Dermis blood vessel endothelial cell (primary cell): ENCODE measurements around the gene PTTG1. TPM values are rescaled to one million over a fixed set of nuclear protein-coding genes. Genes with fewer than 3 reads are reported as not detected.

Source experiments
- DNase-seq: peaks from one replicate; pipeline ENCODE4 v3.0.0; 2010
- total RNA-seq: library from RNA; depleted of rRNA; stranded (reverse); fragments of >200 nt; gene quantifications from 2 replicates; pipeline ENCODE4 v1.2.3, GENCODE V29; 2014

PTTG1 gene
- total RNA-seq, 1 donor from 2014 or later: 60.4 TPM

DNA sequence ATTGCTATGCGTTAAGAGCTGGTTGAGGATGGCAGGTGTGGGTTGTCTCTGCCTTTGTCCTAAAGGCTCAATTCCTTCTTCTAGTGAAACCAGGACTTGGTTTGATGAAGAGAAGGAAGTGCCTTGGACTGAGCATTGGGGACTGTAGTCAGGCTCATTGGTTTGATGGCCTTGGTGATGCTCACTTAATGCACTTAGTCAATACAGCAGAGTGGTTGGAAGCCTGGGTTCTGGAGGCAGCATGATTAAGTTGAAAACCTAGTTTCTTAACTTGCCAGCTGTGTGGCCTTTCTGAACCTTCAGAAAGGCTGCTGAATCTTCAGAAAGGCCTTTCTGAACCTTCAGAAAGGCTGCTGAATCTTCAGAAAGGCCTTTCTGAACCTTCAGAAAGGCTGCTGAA, 52.4 kb downstream of the PTTG1 start:
- no peak for DNase-seq

DNA sequence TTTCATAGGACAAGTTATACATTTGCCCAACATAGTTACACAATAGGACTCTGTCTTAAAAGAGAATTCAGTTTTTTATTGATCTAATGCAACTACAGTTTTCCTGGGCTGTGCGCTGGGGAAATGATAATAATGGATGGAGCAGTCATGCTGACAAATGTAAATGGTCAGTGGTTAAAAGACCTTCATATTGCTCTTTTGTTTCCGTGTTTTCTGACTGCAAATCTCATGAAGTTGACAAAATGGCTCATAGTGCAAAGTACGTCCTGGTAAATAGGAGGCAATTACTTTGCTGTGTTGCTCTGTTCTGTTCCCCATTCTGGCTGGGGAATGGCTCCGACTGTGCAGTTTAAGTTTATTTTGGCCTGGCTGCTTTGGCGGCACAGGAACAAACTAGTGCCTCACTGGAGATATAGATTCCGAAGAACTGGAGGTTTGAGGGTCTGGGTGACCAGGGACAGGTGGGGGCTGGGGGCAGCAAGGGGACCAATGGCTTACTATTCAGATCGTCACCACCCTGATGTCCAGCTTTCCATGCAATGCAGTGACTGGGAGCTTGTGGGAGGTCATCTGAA, 54.3 kb downstream of the PTTG1 start:
- no peak for DNase-seq

DNA sequence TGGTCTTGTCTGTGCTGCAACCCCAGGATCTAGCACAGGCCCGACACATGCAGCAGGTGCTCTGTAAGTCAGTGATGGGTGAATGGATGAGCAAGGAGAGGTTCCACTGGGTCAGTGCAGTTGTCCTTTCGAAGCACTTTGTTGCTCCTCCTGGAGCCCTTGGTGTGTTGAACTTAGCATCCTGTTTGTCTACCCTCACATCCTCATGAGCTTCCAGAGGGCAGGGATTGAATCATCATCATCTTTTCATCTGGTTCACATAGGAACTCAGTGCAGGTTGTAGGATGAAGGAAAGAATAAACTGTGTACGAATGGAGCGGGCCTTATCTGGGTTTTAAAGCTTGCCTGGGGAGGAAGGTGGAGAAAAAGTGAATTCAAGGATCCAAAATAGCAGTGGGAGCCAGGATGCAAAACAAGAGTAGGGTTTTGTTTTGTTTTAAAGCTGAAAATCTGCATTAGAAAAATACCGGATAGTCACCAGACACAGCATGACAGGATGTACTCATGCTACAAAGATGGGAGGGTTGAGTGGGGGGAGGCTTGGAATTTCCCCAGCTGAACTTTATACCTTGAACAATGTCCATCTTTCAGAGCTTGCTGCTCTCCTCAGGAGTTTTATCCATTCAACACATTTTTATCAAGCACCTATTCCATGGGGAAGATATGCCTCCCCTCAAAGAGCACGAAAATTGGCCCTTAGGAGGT, 55.8 kb downstream of the PTTG1 start:
- DNase-seq: peak; percentile 37

DNA sequence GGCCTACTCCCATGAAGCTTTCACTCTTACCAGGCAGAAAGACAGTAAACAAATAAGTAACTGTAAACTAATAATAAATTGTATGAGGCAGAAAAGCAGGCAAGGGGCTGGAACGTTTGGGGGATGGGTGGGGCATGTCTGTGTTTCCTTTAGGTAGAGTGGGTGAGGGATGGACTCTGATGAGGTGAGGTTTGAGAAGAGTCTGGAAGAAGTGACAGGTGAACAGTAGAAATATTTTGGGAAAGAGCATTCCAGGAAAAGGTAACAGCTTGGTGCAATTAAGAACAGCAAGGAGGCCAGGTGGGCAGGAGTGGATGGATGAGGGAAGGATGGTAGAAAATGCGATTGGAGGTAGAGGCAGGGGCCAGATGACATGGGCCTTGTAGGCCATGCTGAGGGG, 56.5 kb downstream of the PTTG1 start:
- no peak for DNase-seq

Other genes with a start within 250 kb of the PTTG1 start
- gene FABP6, start 192.3 kb upstream of the PTTG1 start, total RNA-seq: not detected in 2 replicates
- 8.0 and 10.4 TPM in 2 replicates for gene CCNJL, start 109.3 kb upstream of the PTTG1 start, total RNA-seq
- 0.17 and 0.28 TPM in 2 replicates for gene C1QTNF2, start 51.2 kb upstream of the PTTG1 start, total RNA-seq
- gene FAM200C, start 21.8 kb upstream of the PTTG1 start, total RNA-seq: 3.8 and 4.8 TPM in 2 replicates
- 84.8 and 96.5 TPM in 2 replicates for gene SLU7, start 2.8 kb upstream of the PTTG1 start, total RNA-seq